Measurements from ENCODE around the gene DIAPH2. TPM values are rescaled to one million over a fixed set of nuclear protein-coding genes. Genes with fewer than 3 reads are reported as not detected.

DIAPH2 gene
- total RNA-seq, 1 donor from 2014 or later = 20.5 TPM

DNA sequence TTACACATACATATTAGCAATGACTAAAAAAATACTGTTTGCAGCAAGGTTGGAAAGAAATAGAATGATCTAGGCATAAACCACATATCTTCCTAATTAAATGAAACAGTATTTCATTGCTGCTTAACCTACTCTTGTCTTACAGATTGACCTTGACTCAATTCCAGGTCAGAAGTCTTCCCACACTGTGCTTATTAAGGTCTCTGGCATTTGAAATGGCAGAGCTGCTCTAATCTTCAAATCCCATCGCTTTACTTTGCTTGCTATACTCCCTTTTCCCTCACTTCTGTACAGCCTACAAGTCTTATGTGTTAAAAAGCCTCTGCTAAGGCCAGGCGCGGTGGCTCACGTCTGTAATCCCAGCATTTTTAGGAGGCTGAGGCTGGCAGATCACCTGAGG lies 623.5 kb downstream of the DIAPH2 start:
- ChIA-PET POLR2A (no interaction called here), CTCF (no interaction called here)
- DNase-seq (no peak), ATAC-seq (ENCODE audit: low read depth) (no peak)
- intact Hi-C loops (cut with micrococcal nuclease) = no loop called here
- Mint-ChIP-seq H3K27ac (no peak overlapping the region), H3K4me1 (no peaks in the 10 kb centered on the region), H3K36me3 (ENCODE audit: low read depth) (no peaks in the 10 kb centered on the region), H3K9me3 (no peaks in the 10 kb centered on the region), H3K4me3 (no peak overlapping the region), H3K27me3 (no peaks in the 10 kb centered on the region)
- TF ChIP-seq, protein P1, sequence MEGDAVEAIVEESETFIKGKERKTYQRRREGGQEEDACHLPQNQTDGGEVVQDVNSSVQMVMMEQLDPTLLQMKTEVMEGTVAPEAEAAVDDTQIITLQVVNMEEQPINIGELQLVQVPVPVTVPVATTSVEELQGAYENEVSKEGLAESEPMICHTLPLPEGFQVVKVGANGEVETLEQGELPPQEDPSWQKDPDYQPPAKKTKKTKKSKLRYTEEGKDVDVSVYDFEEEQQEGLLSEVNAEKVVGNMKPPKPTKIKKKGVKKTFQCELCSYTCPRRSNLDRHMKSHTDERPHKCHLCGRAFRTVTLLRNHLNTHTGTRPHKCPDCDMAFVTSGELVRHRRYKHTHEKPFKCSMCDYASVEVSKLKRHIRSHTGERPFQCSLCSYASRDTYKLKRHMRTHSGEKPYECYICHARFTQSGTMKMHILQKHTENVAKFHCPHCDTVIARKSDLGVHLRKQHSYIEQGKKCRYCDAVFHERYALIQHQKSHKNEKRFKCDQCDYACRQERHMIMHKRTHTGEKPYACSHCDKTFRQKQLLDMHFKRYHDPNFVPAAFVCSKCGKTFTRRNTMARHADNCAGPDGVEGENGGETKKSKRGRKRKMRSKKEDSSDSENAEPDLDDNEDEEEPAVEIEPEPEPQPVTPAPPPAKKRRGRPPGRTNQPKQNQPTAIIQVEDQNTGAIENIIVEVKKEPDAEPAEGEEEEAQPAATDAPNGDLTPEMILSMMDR (IDR thresholded peaks at IDR 0.05) = no peak

DNA sequence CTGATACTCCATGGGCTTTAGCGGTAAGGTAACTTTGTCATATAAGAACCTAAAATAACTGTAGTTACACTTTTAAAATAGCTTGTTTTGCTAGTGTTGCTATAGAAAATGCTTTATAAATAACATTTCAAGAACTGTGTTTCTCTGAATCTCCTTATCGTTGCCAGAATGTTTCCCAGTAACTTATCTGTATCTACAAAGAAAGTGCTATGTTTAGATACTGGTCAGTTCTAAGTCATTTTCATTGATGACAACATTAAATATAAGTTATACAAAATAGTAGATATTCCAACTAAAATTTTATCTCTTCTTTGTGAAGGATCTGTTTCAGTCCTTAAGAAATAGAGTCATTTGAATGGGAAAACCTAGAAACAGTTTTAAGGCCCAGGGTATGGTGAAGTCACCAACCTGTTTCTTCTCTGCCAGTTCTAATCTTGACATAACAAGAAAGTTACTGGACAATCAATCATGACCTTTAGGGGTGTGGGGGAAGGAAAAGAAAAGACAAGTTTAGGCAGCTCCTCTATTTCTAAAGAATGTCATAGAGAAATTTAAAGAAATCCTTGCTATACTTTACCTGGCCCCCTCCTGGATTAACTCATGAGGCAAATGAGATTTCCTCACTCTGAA lies 625.0 kb downstream of the DIAPH2 start:
- H3K9me3 Mint-ChIP-seq = no peaks in the 10 kb centered on the region
- H3K4me3 Mint-ChIP-seq = no peak overlapping the region
- no peak overlapping the region for H3K27ac Mint-ChIP-seq
- no peaks in the 10 kb centered on the region for H3K4me1 Mint-ChIP-seq
- DNase-seq (no peak), ATAC-seq (ENCODE audit: low read depth) (no peak)
- no peaks in the 10 kb centered on the region for H3K36me3 Mint-ChIP-seq (ENCODE audit: low read depth)
- H3K27me3 Mint-ChIP-seq = no peaks in the 10 kb centered on the region
- ChIA-PET CTCF (no interaction called here), POLR2A (no interaction called here)
- TF ChIP-seq, protein P1 (IDR thresholded peaks at IDR 0.05) = no peak
- intact Hi-C loops (cut with micrococcal nuclease) = no loop called here

- CTCF ChIA-PET = no interaction called here
- ATAC-seq (ENCODE audit: low read depth) = no peak
- Mint-ChIP-seq H3K9me3 (no peaks in the 10 kb centered on the region), H3K36me3 (ENCODE audit: low read depth) (no peaks in the 10 kb centered on the region), H3K4me3 (no peak overlapping the region), H3K4me1 (no peaks in the 10 kb centered on the region), H3K27ac (no peak overlapping the region), H3K27me3 (no peaks in the 10 kb centered on the region)
- DNase-seq = no peak
- POLR2A ChIA-PET = no interaction called here
- TF ChIP-seq, protein P1 (IDR thresholded peaks at IDR 0.05) = no peak
- intact Hi-C loops (cut with micrococcal nuclease) = no loop called here
Measured at GRCh38 chrX:97310373-97310772, 625.7 kb downstream of the DIAPH2 start.

- H3K27ac Mint-ChIP-seq = no peak overlapping the region
- TF ChIP-seq, protein P1 (IDR thresholded peaks at IDR 0.05) = no peak
- CTCF ChIA-PET = no interaction called here
Measured at GRCh38 chrX:97311066-97311778, 626.6 kb downstream of the DIAPH2 start.

DNA sequence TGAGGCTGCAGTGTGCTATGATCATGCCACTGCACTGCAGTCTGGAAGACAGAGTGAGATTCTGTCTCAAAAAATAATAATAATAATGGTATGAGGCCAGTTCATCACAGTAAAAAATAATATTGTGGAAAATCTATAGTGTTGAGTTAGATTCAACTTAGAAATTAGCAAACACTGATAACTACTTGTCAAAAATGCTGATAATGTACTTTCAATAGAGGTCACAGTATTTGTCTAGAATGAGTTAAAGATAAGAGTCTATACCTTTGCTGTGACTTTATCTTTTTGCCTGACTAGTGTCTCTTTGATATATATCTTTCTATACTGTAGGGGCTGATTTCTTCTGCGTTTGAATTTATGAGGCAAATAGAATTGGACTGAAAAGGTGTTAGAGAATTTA lies 629.7 kb downstream of the DIAPH2 start:
- POLR2A ChIA-PET = no interaction called here
- Mint-ChIP-seq H3K36me3 (ENCODE audit: low read depth) (no peaks in the 10 kb centered on the region), H3K27me3 (no peaks in the 10 kb centered on the region), H3K27ac (no peak overlapping the region), H3K4me3 (no peak overlapping the region), H3K9me3 (no peaks in the 10 kb centered on the region), H3K4me1 (no peaks in the 10 kb centered on the region)
- DNase-seq = no peak
- intact Hi-C loops (cut with micrococcal nuclease) = no loop called here
- TF ChIP-seq, protein P1 (IDR thresholded peaks at IDR 0.05) = no peak
- CTCF ChIA-PET = no interaction called here
- no peak for ATAC-seq (ENCODE audit: low read depth)

More at GRCh38 chrX:97311066-97311778, 626.6 kb downstream of the DIAPH2 start:
- Mint-ChIP-seq H3K36me3 (ENCODE audit: low read depth) (no peaks in the 10 kb centered on the region), H3K9me3 (no peaks in the 10 kb centered on the region), H3K4me3 (no peak overlapping the region), H3K27me3 (no peaks in the 10 kb centered on the region), H3K4me1 (no peaks in the 10 kb centered on the region)
- no peak for ATAC-seq (ENCODE audit: low read depth)
- intact Hi-C loops (cut with micrococcal nuclease) = no loop called here
- POLR2A ChIA-PET = no interaction called here
- DNase-seq = no peak

Data from activated B cell treated with CpG ODN at 0.5 μM for 24 hours (primary cell).